HCT116 (cell line): ENCODE measurements around the gene SCN7A. TPM values are rescaled to one million over a fixed set of nuclear protein-coding genes. Genes with fewer than 3 reads are reported as not detected.

Experiments
- ATAC-seq: fragments of 200-7000 bp; cut with Tn5 transposase; 2 replicates; pipeline ENCODE4 v1.9.1; 2020; ENCODE audit warnings: mild to moderate bottlenecking, moderate library complexity
- BruUV-seq: library from RNA; stranded (reverse); fragments of 400-500 nt; replicated peaks from 2 replicates; lab custom pipeline; 2021; lab: Mats Ljungman, UMichigan
- CTCF ChIA-PET: fragments of 300-600 bp; sonication (Branson Sonifier 250); formaldehyde crosslinking; loops from one replicate; lab custom pipeline; 2021; ENCODE audit warnings: antibody characterized with exemption; lab: Charles Lee
- POLR2A ChIA-PET: fragments of 300-600, 350-600 bp; sonication (Branson Sonifier 250); formaldehyde crosslinking; loops from one replicate; lab custom pipeline; 2021; ENCODE audit warnings: antibody characterized with exemption; lab: Charles Lee
- RAD21 ChIA-PET, 2 experiments: fragments of 300-600 bp; sonication (Branson Sonifier 250); formaldehyde crosslinking; loops; one replicate each; lab custom pipeline; 2023; ENCODE audit warnings: low total read pairs in 2 of 2; ENCODE audit not compliant: uncharacterized antibody in 2 of 2, unreplicated experiment in 2 of 2, low non-redundant PET in 1 of 2; lab: Charles Lee
- DNase-seq: peaks from one replicate; pipeline ENCODE4 v3.0.0-alpha.2; 2010; ENCODE audit warnings: low read depth, low spot score
- H2AFZ ChIP-seq: fragments of 200-600 bp; shearing (Covaris generic), sonication (generic); 2 replicates; pipeline ENCODE4 v1.6.1; 2017; ENCODE audit warnings: low read depth, mixed run types, mixed read lengths, antibody characterized with exemption, low read length; ENCODE audit not compliant: poor library complexity, severe bottlenecking
- H3K27ac ChIP-seq: 2 replicates; pipeline ENCODE4 v1.5.1; 2012; ENCODE audit warnings: low read depth, low read length
- H3K27me3 ChIP-seq: fragments of 200-600 bp; sonication (generic); 2 replicates; pipeline ENCODE4 v1.6.1; 2016; ENCODE audit warnings: mixed run types, low read length, mixed read lengths; ENCODE audit not compliant: insufficient read depth
- H3K36me3 ChIP-seq, 2 experiments: fragments of 200-500 bp in 1 of 2; fragments of 200-600 bp in 1 of 2; sonication (Bioruptor generic) in 1 of 2; sonication (generic) in 1 of 2; 2 replicates each; pipeline versions ENCODE4 v1.5.1 to v1.6.1; 2014 to 2016; ENCODE audit warnings: low read length in 2 of 2, inconsistent platforms in 1 of 2, mixed read lengths in 1 of 2, mixed run types in 1 of 2; ENCODE audit not compliant: insufficient read depth in 2 of 2, control insufficient read depth in 1 of 2
- H3K4me1 ChIP-seq, 2 experiments: fragments of 200-600 bp in 1 of 2; sonication (generic) in 1 of 2; 2 replicates each; pipeline versions ENCODE4 v1.5.1 to v1.6.1; 2012 to 2017; ENCODE audit warnings: low read length in 2 of 2, inconsistent platforms in 1 of 2, mild to moderate bottlenecking in 1 of 2, mixed read lengths in 1 of 2, mixed run types in 1 of 2, moderate library complexity in 1 of 2; ENCODE audit not compliant: insufficient read depth in 2 of 2, control insufficient read depth in 1 of 2
- H3K4me2 ChIP-seq: fragments of 200-600 bp; sonication (generic); 2 replicates; pipeline ENCODE4 v1.6.1; 2017; ENCODE audit warnings: mixed run types, low read length, mixed read lengths
- H3K4me3 ChIP-seq, 2 experiments: fragments of 200-600 bp in 1 of 2; sonication (generic) in 1 of 2; replicated peaks in 1 of 2; 2 replicates each; pipeline ENCODE4 v1.5.1; 2011 to 2016; ENCODE audit warnings: low read length in 2 of 2, control low read depth in 1 of 2, low read depth in 1 of 2, mild to moderate bottlenecking in 1 of 2, mixed read lengths in 1 of 2, mixed run types in 1 of 2
- H3K79me2 ChIP-seq: fragments of 200-600 bp; sonication (generic); 2 replicates; pipeline ENCODE4 v1.6.1; 2017; ENCODE audit warnings: mild to moderate bottlenecking, mixed run types, low read length, moderate library complexity, mixed read lengths; ENCODE audit not compliant: insufficient read depth
- H3K9ac ChIP-seq: fragments of 200-600 bp; sonication (generic); 2 replicates; pipeline ENCODE4 v1.6.1; 2016; ENCODE audit warnings: low read length, mixed read lengths
- H3K9me2 ChIP-seq: fragments of 200-600 bp; sonication (generic), shearing (Covaris generic); 2 replicates; pipeline ENCODE4 v1.6.1; 2017; ENCODE audit warnings: mixed run types, mild to moderate bottlenecking, moderate library complexity; ENCODE audit not compliant: insufficient read depth
- H3K9me3 ChIP-seq, 2 experiments: fragments of 200-500 bp in 1 of 2; fragments of 200-600 bp in 1 of 2; sonication (Bioruptor generic) in 1 of 2; sonication (generic) in 1 of 2; 2 replicates each; pipeline ENCODE4 v1.6.1; 2014 to 2017; ENCODE audit warnings: low read length in 2 of 2, mixed read lengths in 2 of 2, inconsistent platforms in 1 of 2, low read depth in 1 of 2, mild to moderate bottlenecking in 1 of 2, mixed run types in 1 of 2, moderate library complexity in 1 of 2; ENCODE audit not compliant: control insufficient read depth in 1 of 2, insufficient read depth in 1 of 2
- H4K20me1 ChIP-seq: fragments of 200-600 bp; sonication (generic), shearing (Covaris generic); 2 replicates; pipeline ENCODE4 v1.6.1; 2017; ENCODE audit warnings: mixed run types, mild to moderate bottlenecking, moderate library complexity; ENCODE audit not compliant: insufficient read depth
- ATF3 ChIP-seq: IDR thresholded peaks from 2 replicates; pipeline ENCODE4 v1.6.1; 2012
- CBX3 ChIP-seq: IDR thresholded peaks from 2 replicates; pipeline ENCODE4 v1.6.1; 2012; ENCODE audit warnings: low read depth
- CTCF ChIP-seq, 3 experiments: fragments of 200-600 bp in 1 of 3; sonication (generic) in 1 of 3; IDR thresholded peaks in 2 of 3; conservative IDR thresholded peaks in 1 of 3; 2 replicates each; pipeline ENCODE4 v1.5.1; 2012 to 2017; ENCODE audit warnings: low read depth in 2 of 3, low read length in 2 of 3, antibody characterized with exemption in 1 of 3, borderline replicate concordance in 1 of 3, control low read depth in 1 of 3, mild to moderate bottlenecking in 1 of 3, mixed read lengths in 1 of 3, mixed run types in 1 of 3, moderate library complexity in 1 of 3; ENCODE audit not compliant: insufficient read depth in 1 of 3
- EGR1 ChIP-seq: IDR thresholded peaks from 2 replicates; pipeline ENCODE4 v1.6.1; 2012; ENCODE audit warnings: low read depth
- ELF1 ChIP-seq: IDR thresholded peaks from 2 replicates; pipeline ENCODE4 v1.6.1; 2012; ENCODE audit warnings: low read depth, borderline replicate concordance
- EZH2phosphoT487 ChIP-seq: fragments of 200-600 bp; IDR thresholded peaks from 2 replicates; pipeline ENCODE4 v1.6.1; 2018; ENCODE audit warnings: antibody characterized with exemption, borderline replicate concordance
- FOSL1 ChIP-seq: IDR thresholded peaks from 2 replicates; pipeline ENCODE4 v1.6.1; 2012; ENCODE audit warnings: low read depth
- POLR2A ChIP-seq: IDR thresholded peaks from 2 replicates; pipeline ENCODE4 v1.7.0; 2011; ENCODE audit warnings: borderline replicate concordance; ENCODE audit not compliant: insufficient read depth, insufficient read length; ENCODE audit errors: extremely low read depth
- RAD21 ChIP-seq: IDR thresholded peaks from 2 replicates; pipeline ENCODE4 v1.6.1; 2012; ENCODE audit warnings: low read depth, mild to moderate bottlenecking
- REST ChIP-seq: IDR thresholded peaks from 2 replicates; pipeline ENCODE4 v1.6.1; 2012; ENCODE audit warnings: low read depth
- SIN3A ChIP-seq: IDR thresholded peaks from 2 replicates; pipeline ENCODE4 v1.6.1; 2012; ENCODE audit warnings: low read depth
- SRF ChIP-seq: IDR thresholded peaks from 2 replicates; pipeline ENCODE4 v1.6.1; 2012; ENCODE audit warnings: low read depth
- TCF7L2 ChIP-seq: IDR thresholded peaks from 2 replicates; pipeline ENCODE4 v1.7.0; 2011; ENCODE audit warnings: borderline replicate concordance, inconsistent platforms; ENCODE audit not compliant: insufficient read depth, insufficient read length; ENCODE audit errors: extremely low read depth
- YY1 ChIP-seq: IDR thresholded peaks from 2 replicates; pipeline ENCODE4 v1.6.1; 2011; ENCODE audit warnings: low read length, low read depth, moderate library complexity, mild to moderate bottlenecking; ENCODE audit not compliant: insufficient replicate concordance; ENCODE audit errors: extremely low read depth
- ZFX ChIP-seq: fragments of 450-650 bp; IDR thresholded peaks from 2 replicates; pipeline ENCODE4 v1.6.1; 2017
- intact Hi-C: fragments of 100-400 bp; cut with micrococcal nuclease; formaldehyde crosslinking; loops from 2 replicates; pipeline ENCODE4 v1.10.0; 2022
- total RNA-seq: library from RNA; stranded (reverse); gene quantifications from one replicate; pipeline ENCODE4 v1.2.1, GENCODE V29; 2021; ENCODE audit not compliant: unreplicated experiment
- TF ChIP-seq, protein P1 (sequence below): IDR thresholded peaks from 2 replicates; pipeline ENCODE4 v1.6.1; 2012

SCN7A gene
- total RNA-seq, 1 experiment from 2014 or later, result 0.07 TPM

GRCh38 chr2:166436976-166437375 is 57.1 kb downstream of the SCN7A start:
- RAD21 ChIA-PET, result no interaction called here
- Histone ChIP-seq H3K4me3 (no peak overlapping the region), H3K4me2 (no peak overlapping the region), H2AFZ (no peak overlapping the region), H3K4me1 (no peaks in the 10 kb centered on the region), H3K36me3 (no peaks in the 10 kb centered on the region), H3K27ac (no peak overlapping the region), H3K79me2 (no peaks in the 10 kb centered on the region), H3K9me3 (no peaks in the 10 kb centered on the region), H3K9ac (no peak overlapping the region), H3K9me2 (no peaks in the 10 kb centered on the region), H3K27me3 (peaks cover 10% of the 10 kb centered on the region; the same call in 1 of the 2 replicates), H4K20me1 (no peaks in the 10 kb centered on the region)
- intact Hi-C loops, result no loop called here
- ATAC-seq (no peak), DNase-seq (no peak)
- POLR2A ChIA-PET, result no interaction called here
- TF ChIP-seq RAD21, result no peak
- TF ChIP-seq ZFX, result no peak
- no peak for TF ChIP-seq FOSL1
- no peak for TF ChIP-seq ELF1
- TF ChIP-seq, protein P1, sequence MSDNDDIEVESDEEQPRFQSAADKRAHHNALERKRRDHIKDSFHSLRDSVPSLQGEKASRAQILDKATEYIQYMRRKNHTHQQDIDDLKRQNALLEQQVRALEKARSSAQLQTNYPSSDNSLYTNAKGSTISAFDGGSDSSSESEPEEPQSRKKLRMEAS, result no peak
- TF ChIP-seq CTCF (IDR thresholded peaks at IDR 0.05 in 2 of 3, conservative IDR thresholded peaks at IDR 0.05 in 1 of 3; ENCODE audit: borderline replicate concordance in 1 of 3, insufficient read depth in 1 of 3, low read depth in 2 of 3, low read length in 2 of 3), result no peak
- TF ChIP-seq SRF, result no peak
- no peak for TF ChIP-seq CBX3
- no peak for TF ChIP-seq EZH2phosphoT487
- no peak for TF ChIP-seq ATF3
- no peak for TF ChIP-seq SIN3A
- TF ChIP-seq REST, result no peak
- no peak for TF ChIP-seq TCF7L2
- no peak for TF ChIP-seq YY1
- no peak for TF ChIP-seq EGR1
- TF ChIP-seq POLR2A, result no peak
- CTCF ChIA-PET, result no interaction called here
- no TSS peak for BruUV-seq
